ENCODE results near the gene MAB21L4. TPM values are rescaled to one million over a fixed set of nuclear protein-coding genes. Genes with fewer than 3 reads are reported as not detected.
A peak's percentile ranks its signal among the peaks of the same experiment; 100 is the strongest.

The MAB21L4 gene
- polyA plus RNA-seq, 1 experiment = not detected

- Histone ChIP-seq H3K27me3 (ENCODE audit: control insufficient read depth, insufficient read depth, low read length) (peaks cover 43% of the 10 kb centered on the region), H3K27ac (ENCODE audit: low read depth, low read length) (no peak overlapping the region), H3K4me3 (ENCODE audit: low read depth, low read length) (no peak overlapping the region), H3K9me3 (ENCODE audit: control insufficient read depth, insufficient read depth, low read length) (peaks cover 13% of the 10 kb centered on the region)
- POLR2A ChIA-PET = no interaction called here
- TF ChIP-seq CTCF (IDR thresholded peaks at IDR 0.05; ENCODE audit: low read depth, low read length) = no peak
- DNase-seq (ENCODE audit: low read depth, low spot score) = no peak
- CTCF ChIA-PET = no interaction called here
Observed at GRCh38 chr2:240856151-240856980, 39.6 kb downstream of the MAB21L4 start.

GRCh38 chr2:240855670-240856069, 40.3 kb downstream of the MAB21L4 start:
- H3K27me3 ChIP-seq (ENCODE audit: control insufficient read depth, insufficient read depth, low read length) = peaks cover 36% of the 10 kb centered on the region
- ChIA-PET POLR2A (no interaction called here), CTCF (no interaction called here)
- no peak overlapping the region for H3K4me3 ChIP-seq (ENCODE audit: low read depth, low read length)
- no peak for TF ChIP-seq CTCF (IDR thresholded peaks at IDR 0.05; ENCODE audit: low read depth, low read length)
- H3K27ac ChIP-seq (ENCODE audit: low read depth, low read length) = no peak overlapping the region
- peaks cover 13% of the 10 kb centered on the region for H3K9me3 ChIP-seq (ENCODE audit: control insufficient read depth, insufficient read depth, low read length)
- no peak for DNase-seq (ENCODE audit: low read depth, low spot score)

- DNase-seq (ENCODE audit: low read depth, low spot score) = no peak
- Histone ChIP-seq H3K9me3 (ENCODE audit: control insufficient read depth, insufficient read depth, low read length) (peaks cover 13% of the 10 kb centered on the region), H3K27me3 (ENCODE audit: control insufficient read depth, insufficient read depth, low read length) (peaks cover 20% of the 10 kb centered on the region), H3K27ac (ENCODE audit: low read depth, low read length) (no peak overlapping the region), H3K4me3 (ENCODE audit: low read depth, low read length) (no peak overlapping the region)
- ChIA-PET CTCF (interaction anchor here (0.5 to 3.3 kb wide), 4 partner anchors 10 to 545 kb away, joined by 3 to 22 read pairs (median 3); no protein-coding TSS in a partner anchor), POLR2A (no interaction called here)
- TF ChIP-seq CTCF (IDR thresholded peaks at IDR 0.05; ENCODE audit: low read depth, low read length) = no peak
Observed at GRCh38 chr2:240852671-240853314, 43.2 kb downstream of the MAB21L4 start.

- TF ChIP-seq CTCF (IDR thresholded peaks at IDR 0.05; ENCODE audit: low read depth, low read length) = peak; percentile 96
- Histone ChIP-seq H3K27me3 (ENCODE audit: control insufficient read depth, insufficient read depth, low read length) (peaks cover 13% of the 10 kb centered on the region), H3K27ac (ENCODE audit: low read depth, low read length) (no peak overlapping the region), H3K9me3 (ENCODE audit: control insufficient read depth, insufficient read depth, low read length) (peaks cover 13% of the 10 kb centered on the region), H3K4me3 (ENCODE audit: low read depth, low read length) (no peak overlapping the region)
- ChIA-PET CTCF (interaction anchor here (0.5 to 3.3 kb wide), 19 partner anchors 10 to 406 kb away, joined by 3 to 22 read pairs (median 3); partner anchors contain the start of gene AGXT), POLR2A (no interaction called here)
- peak; percentile 42 for DNase-seq (ENCODE audit: low read depth, low spot score)
Observed at GRCh38 chr2:240851078-240851991, 44.6 kb downstream of the MAB21L4 start.

All from AG04450 (cell line).